ENCODE data around the gene STAB1.

The STAB1 gene

GRCh38 chr3:52552089-52552488 lies 57.0 kb downstream of the STAB1 start:
- Histone ChIP-seq H2AFZ (no peak overlapping the region), H3K27ac (no peak overlapping the region), H3K9me3 (ENCODE audit: control insufficient read depth, low read length) (no peaks in the 10 kb centered on the region), H3K4me1 (peaks cover 2% of the 10 kb centered on the region), H3K79me2 (no peaks in the 10 kb centered on the region), H3K4me2 (ENCODE audit: low read length) (no peak overlapping the region), H3K4me3 (ENCODE audit: low read depth, low read length) (no peak overlapping the region), H3K9ac (no peak overlapping the region), H3K27me3 (ENCODE audit: control insufficient read depth, insufficient read depth, low read length) (no peaks in the 10 kb centered on the region), H3K36me3 (ENCODE audit: control insufficient read depth, insufficient read depth, low read length) (no peaks in the 10 kb centered on the region)
- TF ChIP-seq, protein P1, sequence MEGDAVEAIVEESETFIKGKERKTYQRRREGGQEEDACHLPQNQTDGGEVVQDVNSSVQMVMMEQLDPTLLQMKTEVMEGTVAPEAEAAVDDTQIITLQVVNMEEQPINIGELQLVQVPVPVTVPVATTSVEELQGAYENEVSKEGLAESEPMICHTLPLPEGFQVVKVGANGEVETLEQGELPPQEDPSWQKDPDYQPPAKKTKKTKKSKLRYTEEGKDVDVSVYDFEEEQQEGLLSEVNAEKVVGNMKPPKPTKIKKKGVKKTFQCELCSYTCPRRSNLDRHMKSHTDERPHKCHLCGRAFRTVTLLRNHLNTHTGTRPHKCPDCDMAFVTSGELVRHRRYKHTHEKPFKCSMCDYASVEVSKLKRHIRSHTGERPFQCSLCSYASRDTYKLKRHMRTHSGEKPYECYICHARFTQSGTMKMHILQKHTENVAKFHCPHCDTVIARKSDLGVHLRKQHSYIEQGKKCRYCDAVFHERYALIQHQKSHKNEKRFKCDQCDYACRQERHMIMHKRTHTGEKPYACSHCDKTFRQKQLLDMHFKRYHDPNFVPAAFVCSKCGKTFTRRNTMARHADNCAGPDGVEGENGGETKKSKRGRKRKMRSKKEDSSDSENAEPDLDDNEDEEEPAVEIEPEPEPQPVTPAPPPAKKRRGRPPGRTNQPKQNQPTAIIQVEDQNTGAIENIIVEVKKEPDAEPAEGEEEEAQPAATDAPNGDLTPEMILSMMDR (IDR thresholded peaks at IDR 0.05): no peak

DNA sequence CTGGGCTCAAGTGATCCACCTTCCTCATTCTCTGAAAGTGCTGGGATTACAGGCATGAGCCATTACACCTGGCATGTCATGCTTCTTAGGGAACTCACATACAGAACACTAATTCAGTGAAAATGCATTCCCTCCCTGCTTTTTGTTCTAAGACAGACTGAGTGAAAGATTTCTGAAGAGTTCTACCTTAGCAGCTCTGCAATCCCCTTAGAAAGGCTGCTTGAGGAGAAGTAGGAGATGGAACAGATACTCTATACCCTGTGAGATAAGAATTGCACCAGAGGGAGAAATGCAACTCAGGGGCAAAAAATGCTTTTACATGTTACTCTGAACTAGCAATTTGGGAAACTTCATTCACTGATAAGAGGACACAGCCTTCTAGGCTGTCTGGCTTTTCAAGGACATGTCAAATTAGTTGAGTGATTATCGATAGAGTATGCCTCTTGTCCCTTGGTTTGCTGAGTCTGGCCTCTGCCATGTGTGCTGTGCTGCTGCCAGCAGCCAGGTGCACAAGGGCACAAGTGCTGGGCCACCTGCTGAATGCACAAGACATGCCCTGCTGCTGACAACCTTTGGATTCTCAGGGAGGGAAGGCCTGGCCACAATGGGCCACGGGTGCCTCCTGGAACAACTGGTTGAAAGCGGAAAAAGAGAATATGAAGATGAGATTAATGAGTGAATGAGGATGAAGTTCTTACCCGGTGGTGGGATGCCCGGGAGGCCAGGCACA lies 59.1 kb downstream of the STAB1 start:
- Histone ChIP-seq H3K9ac (no peak overlapping the region), H3K4me1 (peaks cover 2% of the 10 kb centered on the region), H3K27me3 (ENCODE audit: control insufficient read depth, insufficient read depth, low read length) (no peaks in the 10 kb centered on the region), H3K4me3 (ENCODE audit: low read depth, low read length) (no peak overlapping the region), H3K4me2 (ENCODE audit: low read length) (no peak overlapping the region), H3K79me2 (no peaks in the 10 kb centered on the region), H3K36me3 (ENCODE audit: control insufficient read depth, insufficient read depth, low read length) (no peaks in the 10 kb centered on the region), H2AFZ (no peak overlapping the region), H3K27ac (no peak overlapping the region), H3K9me3 (ENCODE audit: control insufficient read depth, low read length) (no peaks in the 10 kb centered on the region)
- TF ChIP-seq, protein P1 (IDR thresholded peaks at IDR 0.05): no peak

DNA sequence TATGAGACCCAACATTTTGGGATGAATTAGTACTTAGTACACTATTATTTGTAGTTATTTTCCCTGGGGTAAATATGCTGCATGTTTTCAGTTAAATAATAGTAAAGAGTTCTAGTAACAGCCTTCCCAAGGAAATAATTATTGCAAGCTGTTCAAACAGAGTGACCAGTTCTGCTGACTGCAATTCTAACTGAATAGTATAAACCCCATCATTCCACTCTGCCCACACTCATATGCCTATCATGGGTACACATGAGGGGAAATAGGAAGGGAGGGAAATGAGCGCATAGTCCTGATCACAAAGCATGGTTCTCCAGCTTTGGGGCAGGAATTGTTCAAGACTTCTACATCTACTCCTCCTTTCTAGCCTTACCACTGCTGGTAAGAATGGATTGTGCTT lies 59.9 kb downstream of the STAB1 start:
- Histone ChIP-seq H3K9me3 (ENCODE audit: control insufficient read depth, low read length) (no peaks in the 10 kb centered on the region), H3K9ac (no peak overlapping the region), H3K4me1 (peaks cover 2% of the 10 kb centered on the region), H3K4me3 (ENCODE audit: low read depth, low read length) (no peak overlapping the region), H3K79me2 (no peaks in the 10 kb centered on the region), H3K4me2 (ENCODE audit: low read length) (no peak overlapping the region), H2AFZ (no peak overlapping the region), H3K36me3 (ENCODE audit: control insufficient read depth, insufficient read depth, low read length) (no peaks in the 10 kb centered on the region), H3K27me3 (ENCODE audit: control insufficient read depth, insufficient read depth, low read length) (no peaks in the 10 kb centered on the region), H3K27ac (no peak overlapping the region)
- TF ChIP-seq, protein P1 (IDR thresholded peaks at IDR 0.05): no peak

DNA sequence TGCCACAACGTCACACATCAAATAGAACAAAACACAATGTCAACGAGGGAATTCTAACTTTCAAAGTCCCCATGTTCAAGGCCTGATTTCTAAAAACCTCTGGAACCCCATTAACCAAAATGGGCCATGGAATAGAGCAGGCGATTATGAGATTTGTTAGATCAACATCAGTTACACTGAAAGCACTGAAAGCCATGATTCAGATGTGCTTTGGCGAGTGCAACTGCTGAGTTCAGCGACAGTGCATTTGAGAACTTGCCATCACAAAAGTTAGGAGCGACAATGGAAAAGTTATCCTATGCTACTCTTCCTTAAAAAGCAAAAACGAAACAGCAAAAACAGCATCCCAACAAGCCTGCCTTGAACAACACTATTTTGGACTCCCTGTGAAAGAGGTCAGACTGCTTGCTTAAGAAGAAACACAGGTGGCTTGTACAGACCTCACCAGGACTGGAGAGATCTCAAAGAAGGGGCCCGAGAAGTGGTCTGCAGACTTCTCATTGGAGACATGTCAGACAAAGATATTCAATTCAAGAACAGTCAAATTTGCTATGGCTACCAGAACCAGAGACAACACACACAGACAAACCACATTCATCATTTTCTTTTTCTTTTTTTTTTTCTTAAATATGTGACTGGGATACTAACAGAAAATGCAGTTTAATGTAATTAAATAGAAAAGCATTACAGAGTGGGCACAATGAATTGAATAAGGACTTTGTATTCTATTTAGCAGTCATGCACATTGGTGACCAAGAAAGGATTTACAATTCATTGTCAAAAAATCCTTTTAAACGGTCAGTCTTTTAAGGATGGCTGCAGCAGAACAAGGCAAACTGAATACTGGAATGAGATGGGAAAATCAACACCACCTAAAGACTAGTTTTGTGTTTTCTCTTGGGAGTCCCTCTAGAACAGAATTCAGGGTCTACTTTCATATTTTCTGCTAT lies 62.1 kb downstream of the STAB1 start:
- Histone ChIP-seq H3K79me2 (no peaks in the 10 kb centered on the region), H2AFZ (no peak overlapping the region), H3K36me3 (ENCODE audit: control insufficient read depth, insufficient read depth, low read length) (no peaks in the 10 kb centered on the region), H3K4me2 (ENCODE audit: low read length) (no peak overlapping the region), H3K27me3 (ENCODE audit: control insufficient read depth, insufficient read depth, low read length) (no peaks in the 10 kb centered on the region), H3K9me3 (ENCODE audit: control insufficient read depth, low read length) (no peaks in the 10 kb centered on the region), H3K9ac (no peak overlapping the region), H3K4me1 (peaks cover 2% of the 10 kb centered on the region), H3K4me3 (ENCODE audit: low read depth, low read length) (no peak overlapping the region), H3K27ac (no peak overlapping the region)
- TF ChIP-seq, protein P1 (IDR thresholded peaks at IDR 0.05): no peak

Data from parathyroid adenoma (tissue), 2 donors.